GM19043 (cell line): ENCODE data around the gene FAM20A.

ENCODE experiments used
- ATAC-seq: cut with Tn5 transposase; IDR thresholded peaks from one replicate; pipeline ENCODE4 v1.9.1; 2021; ENCODE audit warnings: low read depth; ENCODE audit not compliant: unreplicated experiment

Gene FAM20A

GRCh38 chr17:68611353-68612208 is 10.4 kb upstream of the FAM20A start:
- ATAC-seq = no peak

GRCh38 chr17:68610554-68610953 is 9.4 kb upstream of the FAM20A start:
- no peak for ATAC-seq

- no peak for ATAC-seq
These were observed 7.5 kb upstream of the FAM20A start for GRCh38 chr17:68608515-68609130.

- ATAC-seq = no peak
These were observed 5.5 kb upstream of the FAM20A start for GRCh38 chr17:68606451-68607307.

GRCh38 chr17:68605914-68606313 is 4.7 kb upstream of the FAM20A start:
- no peak for ATAC-seq

- ATAC-seq = no peak
These were observed 2.5 kb upstream of the FAM20A start for GRCh38 chr17:68603656-68604055.

GRCh38 chr17:68603027-68603426 is 1.9 kb upstream of the FAM20A start:
- no peak for ATAC-seq

GRCh38 chr17:68602289-68602688 is 1.1 kb upstream of the FAM20A start:
- no peak for ATAC-seq

- ATAC-seq = no peak
These were observed 560 bp upstream of the FAM20A start for GRCh38 chr17:68601565-68602288.

GRCh38 chr17:68600067-68600930 is 868 bp downstream of the FAM20A start:
- ATAC-seq = no peak

GRCh38 chr17:68599552-68600066 is 1.6 kb downstream of the FAM20A start:
- ATAC-seq = no peak

- no peak for ATAC-seq
These were observed 2.1 kb downstream of the FAM20A start for GRCh38 chr17:68599091-68599490.

- no peak for ATAC-seq
These were observed 2.6 kb downstream of the FAM20A start for GRCh38 chr17:68598545-68598961.

- ATAC-seq = no peak
These were observed 3.1 kb downstream of the FAM20A start for GRCh38 chr17:68598074-68598473.

- no peak for ATAC-seq
These were observed 4.7 kb downstream of the FAM20A start for GRCh38 chr17:68596411-68596945.

GRCh38 chr17:68595986-68596385 is 5.2 kb downstream of the FAM20A start:
- no peak for ATAC-seq

- ATAC-seq = no peak
These were observed 5.7 kb downstream of the FAM20A start for GRCh38 chr17:68595496-68595895.

GRCh38 chr17:68594552-68594951 is 6.6 kb downstream of the FAM20A start:
- ATAC-seq = no peak
